HEK293 (cell line): ENCODE measurements around the gene RASSF10.

Experiments used
- CTCF ChIA-PET: fragments of 350-600 bp; formaldehyde crosslinking; extraction: SDS; loops from one replicate; lab custom pipeline; 2021; ENCODE audit warnings: antibody characterized with exemption; lab: Yijun Ruan, JAX
- POLR2A ChIA-PET: fragments of 300-600 bp; formaldehyde crosslinking; extraction: SDS; loops from one replicate; lab custom pipeline; 2020; ENCODE audit warnings: antibody characterized with exemption, inconsistent platforms; lab: Yijun Ruan, JAX
- H3K27ac ChIP-seq: fragments of 200-500 bp; sonication (Bioruptor generic); 2 replicates; pipeline ENCODE4 v1.5.1; 2014; ENCODE audit warnings: low read depth, low read length, control low read depth, inconsistent platforms; ENCODE audit errors: extremely low read depth
- H3K36me3 ChIP-seq, 2 experiments: fragments of 200-500 bp in 1 of 2; sonication (Bioruptor generic) in 1 of 2; 1 replicate in 1 of 2; 2 replicates in 1 of 2; pipeline ENCODE4 v1.5.1; 2014 to 2017; ENCODE audit warnings: inconsistent platforms in 2 of 2, low read length in 2 of 2; ENCODE audit not compliant: control insufficient read depth in 2 of 2, insufficient read depth in 1 of 2
- H3K4me1 ChIP-seq: fragments of 200-500 bp; sonication (Bioruptor generic); 2 replicates; pipeline ENCODE4 v1.5.1; 2014; ENCODE audit warnings: mild to moderate bottlenecking, low read length, inconsistent platforms; ENCODE audit not compliant: control insufficient read depth, insufficient read depth
- H3K4me3 ChIP-seq: 2 replicates; pipeline ENCODE4 v1.5.1; 2011; ENCODE audit warnings: low read depth, mild to moderate bottlenecking, control low read depth, low read length, moderate library complexity
- H3K9me3 ChIP-seq: fragments of 200-500 bp; sonication (Bioruptor generic); 2 replicates; pipeline ENCODE4 v1.5.1; 2014; ENCODE audit warnings: low read depth, low read length, inconsistent platforms; ENCODE audit not compliant: control insufficient read depth, insufficient read depth
- GFI1B ChIP-seq: fragments of 450-650 bp; formaldehyde crosslinking; IDR thresholded peaks from 2 replicates; pipeline ENCODE4 v1.5.1; 2016; ENCODE audit warnings: missing biosample characterization, missing genetic modification characterization
- HOXD13 ChIP-seq: sonication (generic); formaldehyde crosslinking; IDR thresholded peaks from 2 replicates; pipeline ENCODE4 v1.8.0; 2022; ENCODE audit warnings: missing genetic modification reagents, borderline replicate concordance
- KLF10 ChIP-seq: fragments of 450-650 bp; IDR thresholded peaks from 2 replicates; pipeline ENCODE4 v1.5.1; 2018; ENCODE audit warnings: missing biosample characterization, mild to moderate bottlenecking, missing genetic modification characterization
- PATZ1 ChIP-seq: fragments of 450-650 bp; formaldehyde crosslinking; IDR thresholded peaks from 2 replicates; pipeline ENCODE4 v1.5.1; 2016; ENCODE audit warnings: missing biosample characterization, missing genetic modification characterization
- YY1 ChIP-seq: fragments of 450-650 bp; formaldehyde crosslinking; IDR thresholded peaks from 2 replicates; pipeline ENCODE4 v1.5.1; 2018; ENCODE audit warnings: missing biosample characterization, missing genetic modification characterization
- ZBTB21 ChIP-seq: fragments of 450-650 bp; formaldehyde crosslinking; IDR thresholded peaks from 2 replicates; pipeline ENCODE4 v1.5.1; 2017; ENCODE audit warnings: missing biosample characterization, missing genetic modification characterization
- ZFP37 ChIP-seq: fragments of 450-650 bp; formaldehyde crosslinking; IDR thresholded peaks from 2 replicates; pipeline ENCODE4 v1.5.1; 2016; ENCODE audit warnings: missing biosample characterization, missing genetic modification characterization
- ZNF114 ChIP-seq: fragments of 450-650 bp; formaldehyde crosslinking; IDR thresholded peaks from 2 replicates; pipeline ENCODE4 v1.5.0; 2017; ENCODE audit warnings: missing biosample characterization, missing genetic modification characterization
- ZNF133 ChIP-seq: fragments of 450-650 bp; formaldehyde crosslinking; IDR thresholded peaks from 2 replicates; pipeline ENCODE4 v1.5.1; 2016; ENCODE audit warnings: missing biosample characterization, missing genetic modification characterization
- ZNF175 ChIP-seq: fragments of 450-650 bp; formaldehyde crosslinking; IDR thresholded peaks from 2 replicates; pipeline ENCODE4 v1.5.1; 2016; ENCODE audit warnings: missing biosample characterization, missing genetic modification characterization
- ZNF223 ChIP-seq: fragments of 450-650 bp; formaldehyde crosslinking; IDR thresholded peaks from 2 replicates; pipeline ENCODE4 v1.5.1; 2016; ENCODE audit warnings: missing biosample characterization, missing genetic modification characterization
- ZNF248 ChIP-seq: fragments of 450-650 bp; formaldehyde crosslinking; IDR thresholded peaks from 2 replicates; pipeline ENCODE4 v1.5.1; 2017; ENCODE audit warnings: missing biosample characterization, missing genetic modification characterization
- ZNF311 ChIP-seq: fragments of 450-650 bp; formaldehyde crosslinking; IDR thresholded peaks from 2 replicates; pipeline ENCODE4 v1.5.1; 2017; ENCODE audit warnings: missing biosample characterization, missing genetic modification characterization, borderline replicate concordance
- ZNF404 ChIP-seq: fragments of 450-650 bp; formaldehyde crosslinking; IDR thresholded peaks from 2 replicates; pipeline ENCODE4 v1.5.1; 2017; ENCODE audit warnings: missing biosample characterization, missing genetic modification characterization
- ZNF530 ChIP-seq: fragments of 450-650 bp; formaldehyde crosslinking; IDR thresholded peaks from 2 replicates; pipeline ENCODE4 v1.5.1; 2016; ENCODE audit warnings: low read depth, missing biosample characterization, missing genetic modification characterization
- ZNF585B ChIP-seq: fragments of 450-650 bp; formaldehyde crosslinking; IDR thresholded peaks from 2 replicates; pipeline ENCODE4 v1.5.1; 2016; ENCODE audit warnings: missing biosample characterization, missing genetic modification characterization
- ZNF623 ChIP-seq: fragments of 450-650 bp; formaldehyde crosslinking; IDR thresholded peaks from 2 replicates; pipeline ENCODE4 v1.5.1; 2016; ENCODE audit warnings: missing biosample characterization, missing genetic modification characterization
- ZNF664 ChIP-seq: fragments of 450-650 bp; formaldehyde crosslinking; IDR thresholded peaks from 2 replicates; pipeline ENCODE4 v1.5.1; 2016; ENCODE audit warnings: missing biosample characterization, missing genetic modification characterization
- ZNF747 ChIP-seq: fragments of 450-650 bp; formaldehyde crosslinking; IDR thresholded peaks from 2 replicates; pipeline ENCODE4 v1.5.1; 2016; ENCODE audit warnings: missing biosample characterization, missing genetic modification characterization
- TF ChIP-seq, protein P1 (sequence below): fragments of 450-650 bp; formaldehyde crosslinking; IDR thresholded peaks from 2 replicates; pipeline ENCODE4 v1.5.1; 2016; ENCODE audit warnings: missing biosample characterization, missing genetic modification characterization
- TF ChIP-seq, protein P2 (sequence below): fragments of 450-650 bp; formaldehyde crosslinking; IDR thresholded peaks from 2 replicates; pipeline ENCODE4 v1.5.1; 2016; ENCODE audit warnings: missing biosample characterization, missing genetic modification characterization, low read depth
- TF ChIP-seq, protein P3 (sequence below): fragments of 450-650 bp; formaldehyde crosslinking; IDR thresholded peaks from 2 replicates; pipeline ENCODE4 v1.5.1; 2017; ENCODE audit warnings: missing biosample characterization, missing genetic modification characterization
- TF ChIP-seq, protein P4 (sequence below): fragments of 450-650 bp; formaldehyde crosslinking; IDR thresholded peaks from 2 replicates; pipeline ENCODE4 v1.5.1; 2016; ENCODE audit warnings: missing biosample characterization, missing genetic modification characterization

Gene RASSF10

GRCh38 chr11:13047884-13048283 is 38.8 kb downstream of the RASSF10 start (continued):
- no peak for TF ChIP-seq PATZ1 (tag by site-specific recombination)
- TF ChIP-seq YY1 (tag by site-specific recombination) = no peak
- TF ChIP-seq ZNF585B (tag by site-specific recombination) = no peak
- TF ChIP-seq, protein P1, sequence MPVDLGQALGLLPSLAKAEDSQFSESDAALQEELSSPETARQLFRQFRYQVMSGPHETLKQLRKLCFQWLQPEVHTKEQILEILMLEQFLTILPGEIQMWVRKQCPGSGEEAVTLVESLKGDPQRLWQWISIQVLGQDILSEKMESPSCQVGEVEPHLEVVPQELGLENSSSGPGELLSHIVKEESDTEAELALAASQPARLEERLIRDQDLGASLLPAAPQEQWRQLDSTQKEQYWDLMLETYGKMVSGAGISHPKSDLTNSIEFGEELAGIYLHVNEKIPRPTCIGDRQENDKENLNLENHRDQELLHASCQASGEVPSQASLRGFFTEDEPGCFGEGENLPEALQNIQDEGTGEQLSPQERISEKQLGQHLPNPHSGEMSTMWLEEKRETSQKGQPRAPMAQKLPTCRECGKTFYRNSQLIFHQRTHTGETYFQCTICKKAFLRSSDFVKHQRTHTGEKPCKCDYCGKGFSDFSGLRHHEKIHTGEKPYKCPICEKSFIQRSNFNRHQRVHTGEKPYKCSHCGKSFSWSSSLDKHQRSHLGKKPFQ (tag by site-specific recombination) = no peak
- TF ChIP-seq ZNF664 (tag by site-specific recombination) = no peak
- no peak for TF ChIP-seq ZNF747 (tag by site-specific recombination)

DNA sequence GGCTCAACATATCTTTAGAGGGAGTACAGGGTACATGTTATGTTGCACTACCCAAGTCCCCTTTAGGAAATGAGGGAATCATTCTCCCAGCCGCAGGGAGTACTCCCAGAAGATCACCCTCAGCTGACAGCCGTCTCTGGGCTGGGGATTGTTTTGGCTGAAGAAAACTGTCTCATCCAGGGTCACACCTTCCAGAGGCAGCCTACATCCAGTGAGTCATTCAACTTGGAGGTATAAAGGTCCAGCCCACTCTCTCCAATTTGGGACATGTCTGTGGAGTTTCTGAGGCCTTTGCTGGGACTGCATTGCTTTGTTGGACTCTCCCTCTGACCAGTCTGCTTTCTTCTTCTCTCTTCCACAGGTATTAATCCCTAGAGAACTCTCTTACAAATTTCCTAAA is 42.1 kb downstream of the RASSF10 start:
- no peak overlapping the region for H3K4me3 ChIP-seq
- POLR2A ChIA-PET = no interaction called here
- TF ChIP-seq, protein P2, sequence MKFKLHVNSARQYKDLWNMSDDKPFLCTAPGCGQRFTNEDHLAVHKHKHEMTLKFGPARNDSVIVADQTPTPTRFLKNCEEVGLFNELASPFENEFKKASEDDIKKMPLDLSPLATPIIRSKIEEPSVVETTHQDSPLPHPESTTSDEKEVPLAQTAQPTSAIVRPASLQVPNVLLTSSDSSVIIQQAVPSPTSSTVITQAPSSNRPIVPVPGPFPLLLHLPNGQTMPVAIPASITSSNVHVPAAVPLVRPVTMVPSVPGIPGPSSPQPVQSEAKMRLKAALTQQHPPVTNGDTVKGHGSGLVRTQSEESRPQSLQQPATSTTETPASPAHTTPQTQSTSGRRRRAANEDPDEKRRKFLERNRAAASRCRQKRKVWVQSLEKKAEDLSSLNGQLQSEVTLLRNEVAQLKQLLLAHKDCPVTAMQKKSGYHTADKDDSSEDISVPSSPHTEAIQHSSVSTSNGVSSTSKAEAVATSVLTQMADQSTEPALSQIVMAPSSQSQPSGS (tag by site-specific recombination) = no peak
- no peak for TF ChIP-seq ZNF311 (tag by site-specific recombination)
- TF ChIP-seq ZNF114 (tag by site-specific recombination) = no peak
- TF ChIP-seq ZNF223 = no peak
- TF ChIP-seq, all 188 proteins: peak for 0
- Histone ChIP-seq H3K9me3 (no peaks in the 10 kb centered on the region), H3K27ac (no peak overlapping the region), H3K4me1 (no peaks in the 10 kb centered on the region), H3K36me3 (no peaks in the 10 kb centered on the region)
- CTCF ChIA-PET = interaction anchor here (0.7 to 1.2 kb wide), 3 partner anchors 10 to 370 kb away, joined by 3 read pairs; no protein-coding TSS in a partner anchor

- H3K4me3 ChIP-seq = no peak overlapping the region
- CTCF ChIA-PET = interaction anchor here (0.6 to 1.2 kb wide), 6 partner anchors 10 to 282 kb away, joined by 3 read pairs; no protein-coding TSS in a partner anchor
- no peaks in the 10 kb centered on the region for H3K4me1 ChIP-seq
- no peak overlapping the region for H3K27ac ChIP-seq
- H3K9me3 ChIP-seq = no peaks in the 10 kb centered on the region
- POLR2A ChIA-PET = no interaction called here
- no peaks in the 10 kb centered on the region for H3K36me3 ChIP-seq
- no peak for TF ChIP-seq ZFP37 (tag by site-specific recombination)
- TF ChIP-seq HOXD13 = no peak
- no peak for TF ChIP-seq ZNF404 (tag by site-specific recombination)
- no peak for TF ChIP-seq ZNF530 (tag by site-specific recombination)
- TF ChIP-seq GFI1B (tag by site-specific recombination) = no peak
- TF ChIP-seq ZNF623 (tag by site-specific recombination) = no peak
- TF ChIP-seq ZNF133 = no peak
- TF ChIP-seq, protein P3, sequence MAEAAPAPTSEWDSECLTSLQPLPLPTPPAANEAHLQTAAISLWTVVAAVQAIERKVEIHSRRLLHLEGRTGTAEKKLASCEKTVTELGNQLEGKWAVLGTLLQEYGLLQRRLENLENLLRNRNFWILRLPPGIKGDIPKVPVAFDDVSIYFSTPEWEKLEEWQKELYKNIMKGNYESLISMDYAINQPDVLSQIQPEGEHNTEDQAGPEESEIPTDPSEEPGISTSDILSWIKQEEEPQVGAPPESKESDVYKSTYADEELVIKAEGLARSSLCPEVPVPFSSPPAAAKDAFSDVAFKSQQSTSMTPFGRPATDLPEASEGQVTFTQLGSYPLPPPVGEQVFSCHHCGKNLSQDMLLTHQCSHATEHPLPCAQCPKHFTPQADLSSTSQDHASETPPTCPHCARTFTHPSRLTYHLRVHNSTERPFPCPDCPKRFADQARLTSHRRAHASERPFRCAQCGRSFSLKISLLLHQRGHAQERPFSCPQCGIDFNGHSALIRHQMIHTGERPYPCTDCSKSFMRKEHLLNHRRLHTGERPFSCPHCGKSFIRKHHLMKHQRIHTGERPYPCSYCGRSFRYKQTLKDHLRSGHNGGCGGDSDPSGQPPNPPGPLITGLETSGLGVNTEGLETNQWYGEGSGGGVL (tag by site-specific recombination) = no peak
- TF ChIP-seq, protein P1 (tag by site-specific recombination) = no peak
- no peak for TF ChIP-seq ZNF175 (tag by site-specific recombination)
- TF ChIP-seq KLF10 (tag by site-specific recombination) = no peak
- TF ChIP-seq ZNF114 (tag by site-specific recombination) = no peak
- TF ChIP-seq, protein P4, sequence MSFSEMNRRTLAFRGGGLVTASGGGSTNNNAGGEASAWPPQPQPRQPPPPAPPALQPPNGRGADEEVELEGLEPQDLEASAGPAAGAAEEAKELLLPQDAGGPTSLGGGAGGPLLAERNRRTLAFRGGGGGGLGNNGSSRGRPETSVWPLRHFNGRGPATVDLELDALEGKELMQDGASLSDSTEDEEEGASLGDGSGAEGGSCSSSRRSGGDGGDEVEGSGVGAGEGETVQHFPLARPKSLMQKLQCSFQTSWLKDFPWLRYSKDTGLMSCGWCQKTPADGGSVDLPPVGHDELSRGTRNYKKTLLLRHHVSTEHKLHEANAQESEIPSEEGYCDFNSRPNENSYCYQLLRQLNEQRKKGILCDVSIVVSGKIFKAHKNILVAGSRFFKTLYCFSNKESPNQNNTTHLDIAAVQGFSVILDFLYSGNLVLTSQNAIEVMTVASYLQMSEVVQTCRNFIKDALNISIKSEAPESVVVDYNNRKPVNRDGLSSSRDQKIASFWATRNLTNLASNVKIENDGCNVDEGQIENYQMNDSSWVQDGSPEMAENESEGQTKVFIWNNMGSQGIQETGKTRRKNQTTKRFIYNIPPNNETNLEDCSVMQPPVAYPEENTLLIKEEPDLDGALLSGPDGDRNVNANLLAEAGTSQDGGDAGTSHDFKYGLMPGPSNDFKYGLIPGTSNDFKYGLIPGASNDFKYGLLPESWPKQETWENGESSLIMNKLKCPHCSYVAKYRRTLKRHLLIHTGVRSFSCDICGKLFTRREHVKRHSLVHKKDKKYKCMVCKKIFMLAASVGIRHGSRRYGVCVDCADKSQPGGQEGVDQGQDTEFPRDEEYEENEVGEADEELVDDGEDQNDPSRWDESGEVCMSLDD (tag by site-specific recombination) = no peak
- TF ChIP-seq ZNF223 = no peak
- TF ChIP-seq ZBTB21 (tag by site-specific recombination) = no peak
- no peak for TF ChIP-seq ZNF248 (tag by site-specific recombination)
Observed at GRCh38 chr11:13052130-13052571, 43.0 kb downstream of the RASSF10 start.
